Transverse colon (tissue), 4 donors: ENCODE results near the gene GAPVD1.

Experiments
- CTCF ChIP-seq, 5 experiments: fragments of 200-600 bp in 3 of 5; fragments of 450-650 bp in 2 of 5; sonication (generic) in 3 of 5; IDR thresholded peaks; 1 replicate in 2 of 5; 2 replicates in 3 of 5; pipeline ENCODE4 v1.5.1; 2016 to 2017; ENCODE audit warnings: antibody characterized with exemption in 5 of 5, inconsistent platforms in 3 of 5, mild to moderate bottlenecking in 2 of 5, moderate library complexity in 1 of 5
- EP300 ChIP-seq: sonication (generic); formaldehyde crosslinking; IDR thresholded peaks from one replicate; pipeline ENCODE4 v1.6.1; 2017; ENCODE audit warnings: antibody characterized with exemption, low read depth
- POLR2A ChIP-seq: fragments of 450-650 bp; IDR thresholded peaks from one replicate; pipeline ENCODE4 v1.6.1; 2016; ENCODE audit warnings: antibody characterized with exemption, mild to moderate bottlenecking, moderate library complexity
- POLR2AphosphoS5 ChIP-seq, 3 donors: sonication (generic); formaldehyde crosslinking; IDR thresholded peaks; one replicate each; pipeline ENCODE4 v1.6.1; 2016; ENCODE audit warnings: antibody characterized with exemption in 3 of 3

DNA sequence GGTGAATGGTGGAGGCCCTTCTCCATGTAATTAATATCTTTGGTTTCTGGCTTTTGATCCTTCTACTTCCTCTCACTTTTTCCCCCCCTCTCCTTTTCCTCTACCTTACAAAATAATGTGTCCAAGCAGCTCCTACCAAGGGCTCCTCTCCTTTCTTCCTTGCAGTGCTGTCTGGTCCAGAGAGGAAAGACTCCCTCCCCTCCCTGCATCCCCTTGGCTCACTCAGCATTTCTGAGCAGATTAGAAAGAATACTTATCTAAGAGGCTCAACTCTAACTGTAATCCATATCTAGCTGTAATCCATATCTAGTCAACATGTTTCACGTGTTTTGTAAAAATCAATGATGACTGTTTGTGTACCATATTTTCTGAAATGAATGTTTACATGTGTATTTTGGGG lies 97.4 kb downstream of the GAPVD1 start:
- TF ChIP-seq EP300 (no peak), CTCF (IDR thresholded peaks at IDR 0.05) (no peak), POLR2A (no peak), POLR2AphosphoS5 (IDR thresholded peaks at IDR 0.05) (no peak)
